Astrocyte (in vitro differentiated cells and primary cell): ENCODE measurements around the gene PCSK5.

Experiments
- CTCF ChIP-seq: IDR thresholded peaks from 2 replicates; pipeline ENCODE4 v1.5.1; 2011; ENCODE audit warnings: low read depth, mild to moderate bottlenecking, inconsistent platforms, low read length, moderate library complexity; ENCODE audit not compliant: insufficient read depth
- EZH2 ChIP-seq: IDR thresholded peaks from 2 replicates; pipeline ENCODE4 v1.6.1; 2012; ENCODE audit warnings: mild to moderate bottlenecking, low read length, inconsistent platforms; ENCODE audit not compliant: insufficient read depth

- TF ChIP-seq CTCF = no peak
- no peak for TF ChIP-seq EZH2
Observed at GRCh38 chr9:75960551-75960950, 70.1 kb downstream of the PCSK5 start.
